Suprapubic skin (tissue), 4 donors: ENCODE measurements around the gene GRIN2B. TPM values are rescaled to one million over a fixed set of nuclear protein-coding genes. Genes with fewer than 3 reads are reported as not detected.

Experiments used
- DNase-seq, 2 donors: peaks; one replicate each; pipeline ENCODE4 v3.0.0-alpha.2; 2019; ENCODE audit warnings: low spot score in 2 of 2
- H3K27ac ChIP-seq: fragments of 200-600 bp; sonication (generic); one replicate; pipeline ENCODE4 v1.5.1; 2019
- H3K27me3 ChIP-seq: fragments of 200-600 bp; sonication (generic); one replicate; pipeline ENCODE4 v1.5.1; 2019
- H3K36me3 ChIP-seq: fragments of 200-600 bp; sonication (generic); one replicate; pipeline ENCODE4 v1.5.1; 2019
- H3K4me1 ChIP-seq: fragments of 200-600 bp; sonication (generic); one replicate; pipeline ENCODE4 v1.5.1; 2019
- H3K4me3 ChIP-seq: fragments of 200-600 bp; sonication (generic); one replicate; pipeline ENCODE4 v1.5.1; 2019; ENCODE audit warnings: mild to moderate bottlenecking
- H3K9me3 ChIP-seq: fragments of 200-600 bp; sonication (generic); one replicate; pipeline ENCODE4 v1.5.1; 2019
- EP300 ChIP-seq: sonication (generic); formaldehyde crosslinking; IDR thresholded peaks from one replicate; pipeline ENCODE4 v1.6.1; 2017; ENCODE audit warnings: antibody characterized with exemption
- POLR2A ChIP-seq, 2 donors: fragments of 450-650 bp; IDR thresholded peaks; one replicate each; pipeline ENCODE4 v1.6.1; 2017; ENCODE audit warnings: antibody characterized with exemption in 2 of 2, mild to moderate bottlenecking in 2 of 2, moderate library complexity in 2 of 2
- POLR2AphosphoS5 ChIP-seq, 3 donors: sonication (generic); formaldehyde crosslinking; IDR thresholded peaks; one replicate each; pipeline ENCODE4 v1.6.1; 2017; ENCODE audit warnings: antibody characterized with exemption in 3 of 3
- WGBS: methylation state at CpG from one replicate; pipeline ENCODE4 v1.1.5; 2018; 5-methylcytosine and 5-hydroxymethylcytosine counted together
- total RNA-seq, 4 donors: library from RNA; depleted of rRNA; stranded (reverse); fragments of >200 nt; gene quantifications; one replicate each; pipeline ENCODE4 v1.1.0, GENCODE V29; 2016
- TF ChIP-seq, protein P1 (sequence below), 2 donors: fragments of 200-600 bp in 1 of 2; fragments of 450-650 bp in 1 of 2; sonication (generic) in 1 of 2; IDR thresholded peaks; one replicate each; pipeline ENCODE4 v1.5.1; 2016 to 2019; ENCODE audit warnings: antibody characterized with exemption in 2 of 2, mild to moderate bottlenecking in 1 of 2, moderate library complexity in 1 of 2

Gene GRIN2B
- total RNA-seq, 4 donors from 2014 or later = 0.04 to 0.26 (median 0.08) TPM; not detected in 1

DNA sequence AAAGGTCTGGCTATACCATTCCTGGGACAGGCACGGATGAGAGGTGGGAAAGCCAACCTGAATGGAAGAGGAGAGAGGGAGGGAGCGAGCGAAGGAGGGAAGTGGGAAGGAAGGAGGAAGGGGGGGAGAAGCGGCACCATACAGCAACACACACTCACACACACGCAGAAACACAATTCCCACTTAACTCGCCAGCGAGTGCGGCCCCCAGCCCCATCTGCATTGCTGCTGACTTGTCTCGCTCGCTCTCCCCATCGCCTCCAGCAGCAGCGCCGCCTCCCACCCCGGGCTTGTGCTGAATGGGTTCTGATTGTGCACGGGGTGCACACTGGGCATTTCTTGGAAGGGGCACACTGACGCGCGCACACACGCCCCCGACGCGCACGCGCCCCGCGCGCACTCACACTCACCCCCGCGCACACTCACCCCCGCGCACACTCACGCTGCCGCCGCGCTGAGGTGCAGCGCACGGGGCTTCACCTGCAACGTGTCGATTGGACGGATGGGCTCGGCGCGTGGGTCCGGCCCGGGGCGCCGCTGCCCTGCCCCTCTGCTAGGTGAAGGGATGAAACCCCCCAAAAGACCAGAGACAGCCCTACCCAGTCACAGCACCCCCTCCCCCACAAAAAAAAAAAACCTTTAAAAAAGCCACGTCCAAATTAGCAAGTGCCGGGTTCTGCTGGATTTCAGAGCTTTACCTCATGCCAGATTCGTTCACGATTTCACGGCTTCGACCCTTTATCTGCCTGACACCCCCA lies 685 bp downstream of the GRIN2B start:
- TF ChIP-seq POLR2AphosphoS5 (IDR thresholded peaks at IDR 0.05) (no peak), EP300 (no peak), POLR2A (IDR thresholded peaks at IDR 0.05) (no peak)
- TF ChIP-seq, protein P1, sequence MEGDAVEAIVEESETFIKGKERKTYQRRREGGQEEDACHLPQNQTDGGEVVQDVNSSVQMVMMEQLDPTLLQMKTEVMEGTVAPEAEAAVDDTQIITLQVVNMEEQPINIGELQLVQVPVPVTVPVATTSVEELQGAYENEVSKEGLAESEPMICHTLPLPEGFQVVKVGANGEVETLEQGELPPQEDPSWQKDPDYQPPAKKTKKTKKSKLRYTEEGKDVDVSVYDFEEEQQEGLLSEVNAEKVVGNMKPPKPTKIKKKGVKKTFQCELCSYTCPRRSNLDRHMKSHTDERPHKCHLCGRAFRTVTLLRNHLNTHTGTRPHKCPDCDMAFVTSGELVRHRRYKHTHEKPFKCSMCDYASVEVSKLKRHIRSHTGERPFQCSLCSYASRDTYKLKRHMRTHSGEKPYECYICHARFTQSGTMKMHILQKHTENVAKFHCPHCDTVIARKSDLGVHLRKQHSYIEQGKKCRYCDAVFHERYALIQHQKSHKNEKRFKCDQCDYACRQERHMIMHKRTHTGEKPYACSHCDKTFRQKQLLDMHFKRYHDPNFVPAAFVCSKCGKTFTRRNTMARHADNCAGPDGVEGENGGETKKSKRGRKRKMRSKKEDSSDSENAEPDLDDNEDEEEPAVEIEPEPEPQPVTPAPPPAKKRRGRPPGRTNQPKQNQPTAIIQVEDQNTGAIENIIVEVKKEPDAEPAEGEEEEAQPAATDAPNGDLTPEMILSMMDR (IDR thresholded peaks at IDR 0.05) = no peak
- no peak for DNase-seq
- 4% methylated on average over 35 of the region's 53 CpGs for WGBS
- no peak overlapping the region for H3K27ac ChIP-seq
- H3K4me1 ChIP-seq = peaks cover 17% of the 10 kb centered on the region
- H3K9me3 ChIP-seq = no peaks in the 10 kb centered on the region
- peak overlapping the region; percentile 27 for H3K4me3 ChIP-seq
- peaks cover 79% of the 10 kb centered on the region for H3K27me3 ChIP-seq
- no peaks in the 10 kb centered on the region for H3K36me3 ChIP-seq

DNA sequence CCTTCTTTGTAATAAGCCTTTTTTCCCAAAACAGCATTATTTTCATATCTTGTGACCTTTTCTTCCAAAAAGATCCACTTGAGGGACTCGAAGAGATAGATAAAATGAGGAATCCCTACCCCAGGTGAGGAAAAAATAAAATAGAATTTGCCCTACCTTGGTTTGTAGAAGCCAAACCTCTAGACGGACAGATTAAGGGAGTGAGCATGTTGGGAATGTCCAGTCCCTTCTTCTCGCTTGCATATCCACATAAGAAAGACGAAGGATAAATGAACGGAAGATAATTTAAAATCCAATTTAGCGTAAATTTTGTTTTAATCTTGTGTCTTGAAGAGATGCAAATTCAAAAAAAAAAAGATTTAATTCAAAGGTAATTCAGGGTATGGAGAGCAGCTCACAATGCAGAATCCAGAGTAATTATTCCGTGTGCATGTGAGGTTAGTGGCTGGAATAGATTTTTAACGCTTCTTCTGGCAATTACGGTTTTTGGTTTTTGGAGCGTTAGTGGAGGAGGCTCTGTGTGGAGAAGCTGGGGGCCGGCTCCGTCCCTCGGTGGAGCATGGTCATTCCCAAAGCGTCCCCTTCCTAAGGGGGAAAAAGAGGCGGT lies 1.5 kb downstream of the GRIN2B start:
- H3K4me1 ChIP-seq = peaks cover 17% of the 10 kb centered on the region
- H3K36me3 ChIP-seq = no peaks in the 10 kb centered on the region
- WGBS = 28% methylated on average over 15 of the region's 15 CpGs
- no peaks in the 10 kb centered on the region for H3K9me3 ChIP-seq
- no peak for TF ChIP-seq EP300
- TF ChIP-seq POLR2A (IDR thresholded peaks at IDR 0.05) = no peak
- TF ChIP-seq, protein P1 (IDR thresholded peaks at IDR 0.05) = no peak
- TF ChIP-seq POLR2AphosphoS5 (IDR thresholded peaks at IDR 0.05) = no peak
- H3K4me3 ChIP-seq = no peak overlapping the region
- H3K27me3 ChIP-seq = peaks cover 78% of the 10 kb centered on the region
- H3K27ac ChIP-seq = no peak overlapping the region
- DNase-seq = no peak

- DNase-seq = no peak
- Histone ChIP-seq H3K4me3 (no peak overlapping the region), H3K9me3 (no peaks in the 10 kb centered on the region), H3K27ac (no peak overlapping the region), H3K4me1 (peaks cover 17% of the 10 kb centered on the region), H3K36me3 (no peaks in the 10 kb centered on the region), H3K27me3 (peaks cover 71% of the 10 kb centered on the region)
- TF ChIP-seq POLR2A (IDR thresholded peaks at IDR 0.05) (no peak), EP300 (no peak), POLR2AphosphoS5 (IDR thresholded peaks at IDR 0.05) (no peak)
- TF ChIP-seq, protein P1 (IDR thresholded peaks at IDR 0.05) = no peak
- WGBS = 72% methylated on average over 4 of the region's 4 CpGs
These were observed 2.5 kb downstream of the GRIN2B start for GRCh38 chr12:13978876-13979275.

- H3K9me3 ChIP-seq = no peaks in the 10 kb centered on the region
- 75% methylated on average over 2 of the region's 2 CpGs for WGBS
- no peak for DNase-seq
- H3K4me1 ChIP-seq = peaks cover 15% of the 10 kb centered on the region
- no peak for TF ChIP-seq POLR2A (IDR thresholded peaks at IDR 0.05)
- TF ChIP-seq, protein P1 (IDR thresholded peaks at IDR 0.05) = no peak
- H3K4me3 ChIP-seq = no peak overlapping the region
- peaks cover 51% of the 10 kb centered on the region for H3K27me3 ChIP-seq
- H3K36me3 ChIP-seq = no peaks in the 10 kb centered on the region
- no peak overlapping the region for H3K27ac ChIP-seq
These were observed 4.5 kb downstream of the GRIN2B start for GRCh38 chr12:13976880-13977279.

DNA sequence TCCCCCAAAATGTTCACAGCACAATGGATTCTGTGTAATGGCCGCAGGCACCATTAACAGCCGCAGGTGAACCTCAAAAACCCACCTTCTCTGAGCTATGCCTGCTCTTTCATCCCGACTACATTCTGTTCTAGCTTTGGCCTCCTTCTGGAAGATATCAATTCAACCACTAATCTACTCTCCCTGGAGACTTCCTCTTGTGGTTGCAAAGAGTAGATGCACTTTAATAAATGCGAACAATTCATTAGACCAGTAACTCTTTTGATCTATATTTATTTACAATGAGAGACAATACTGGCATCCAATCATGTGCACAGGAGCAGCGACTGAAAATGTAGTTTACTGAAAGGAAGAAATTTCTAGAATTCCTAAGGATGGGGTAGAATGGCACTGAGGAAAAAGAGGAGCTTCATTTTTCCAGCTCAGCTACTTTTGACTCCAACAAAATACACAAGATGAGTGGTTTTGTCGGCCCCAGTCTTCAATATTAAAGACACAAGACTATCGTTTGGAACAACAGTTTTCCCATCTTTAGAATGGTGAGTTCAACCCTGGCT lies 5.3 kb downstream of the GRIN2B start:
- Histone ChIP-seq H3K9me3 (no peaks in the 10 kb centered on the region), H3K4me1 (peaks cover 7% of the 10 kb centered on the region), H3K27ac (no peak overlapping the region), H3K4me3 (no peak overlapping the region), H3K36me3 (no peaks in the 10 kb centered on the region), H3K27me3 (peaks cover 50% of the 10 kb centered on the region)
- DNase-seq = no peak
- WGBS = 58% methylated on average over 7 of the region's 7 CpGs
- TF ChIP-seq POLR2AphosphoS5 (IDR thresholded peaks at IDR 0.05) (no peak), POLR2A (IDR thresholded peaks at IDR 0.05) (no peak), EP300 (no peak)
